GM23338 (cell line): ENCODE data around the gene NRXN2. TPM values are rescaled to one million over a fixed set of nuclear protein-coding genes. Genes with fewer than 3 reads are reported as not detected.

ENCODE experiments used
- ATAC-seq: fragments of 200-7000 bp; cut with Tn5 transposase; 3 replicates; pipeline ENCODE4 v1.9.1; 2020
- DNase-seq: peaks from one replicate; pipeline ENCODE4 v3.0.0-alpha.2; 2015; ENCODE audit warnings: low spot score
- H2AFZ ChIP-seq: fragments of 200-600 bp; sonication (generic); 2 replicates; pipeline ENCODE4 v1.8.0; 2016; ENCODE audit warnings: antibody characterized with exemption, mild to moderate bottlenecking, moderate library complexity
- H3F3A ChIP-seq: fragments of 200-600 bp; sonication (generic); replicated peaks from 2 replicates; pipeline ENCODE4 v1.8.0; 2017; ENCODE audit warnings: antibody characterized with exemption, mixed run types, low read depth
- H3K27ac ChIP-seq: fragments of 200-600 bp; sonication (generic); 2 replicates; pipeline ENCODE4 v1.6.1; 2016; ENCODE audit warnings: low read depth
- H3K27me3 ChIP-seq: fragments of 200-600 bp; sonication (generic); 2 replicates; pipeline ENCODE4 v1.8.0; 2016; ENCODE audit warnings: mild to moderate bottlenecking, mixed run types, moderate library complexity; ENCODE audit not compliant: insufficient read depth
- H3K36me3 ChIP-seq: fragments of 200-600 bp; sonication (generic); 2 replicates; pipeline ENCODE4 v1.8.0; 2016; ENCODE audit warnings: mild to moderate bottlenecking; ENCODE audit not compliant: insufficient read depth
- H3K4me1 ChIP-seq: fragments of 200-600 bp; sonication (generic); 2 replicates; pipeline ENCODE4 v1.8.0; 2016; ENCODE audit warnings: mild to moderate bottlenecking, moderate library complexity; ENCODE audit not compliant: insufficient read depth
- H3K4me2 ChIP-seq: fragments of 200-600 bp; sonication (generic); 2 replicates; pipeline ENCODE4 v1.7.1; 2017; ENCODE audit warnings: mixed run types
- H3K4me3 ChIP-seq: fragments of 200-600 bp; sonication (generic); 2 replicates; pipeline ENCODE4 v1.6.1; 2016; ENCODE audit warnings: mixed run types
- H3K79me2 ChIP-seq: fragments of 200-600 bp; sonication (generic); replicated peaks from 2 replicates; pipeline ENCODE4 v1.8.0; 2017; ENCODE audit warnings: mild to moderate bottlenecking; ENCODE audit not compliant: insufficient read depth
- H3K9me2 ChIP-seq: fragments of 200-600 bp; sonication (generic); 2 replicates; pipeline ENCODE4 v1.8.0; 2017; ENCODE audit not compliant: insufficient read depth
- H4K20me1 ChIP-seq: fragments of 200-600 bp; sonication (generic); replicated peaks from 2 replicates; pipeline ENCODE4 v1.8.0; 2017; ENCODE audit warnings: mild to moderate bottlenecking; ENCODE audit not compliant: insufficient read depth
- H3K27ac Mint-ChIP-seq: 2 replicates; pipeline ENCODE4 v1.8.0; 2020; ENCODE audit warnings: inconsistent platforms, mild to moderate bottlenecking, moderate library complexity, mixed read lengths
- H3K27me3 Mint-ChIP-seq: 3 replicates; pipeline ENCODE4 v1.8.0; 2022; ENCODE audit warnings: low read depth, mild to moderate bottlenecking, moderate library complexity, mixed read lengths, inconsistent platforms; ENCODE audit not compliant: insufficient read depth, poor library complexity
- H3K36me3 Mint-ChIP-seq: 3 replicates; pipeline ENCODE4 v1.8.0; 2021; ENCODE audit warnings: low read depth, mild to moderate bottlenecking, inconsistent platforms, moderate library complexity, mixed read lengths
- H3K4me1 Mint-ChIP-seq: 3 replicates; pipeline ENCODE4 v1.8.0; 2020; ENCODE audit warnings: mild to moderate bottlenecking, inconsistent platforms, mixed read lengths
- H3K4me3 Mint-ChIP-seq: 3 replicates; pipeline ENCODE4 v1.8.0; 2021; ENCODE audit warnings: moderate library complexity, mild to moderate bottlenecking, inconsistent platforms, mixed read lengths
- H3K9me3 Mint-ChIP-seq: 3 replicates; pipeline ENCODE4 v1.8.0; 2020; ENCODE audit warnings: moderate library complexity, mild to moderate bottlenecking, inconsistent platforms, mixed read lengths
- CREB1 ChIP-seq: fragments of 250-450 bp; sonication (Bioruptor Pico); IDR thresholded peaks from 2 replicates; pipeline ENCODE4 v1.5.0; 2020; ENCODE audit warnings: low read depth, mild to moderate bottlenecking, moderate library complexity
- EZH2 ChIP-seq: fragments of 200-600 bp; sonication (generic); IDR thresholded peaks from one replicate; pipeline ENCODE4 v1.8.0; 2017; ENCODE audit warnings: antibody characterized with exemption, mild to moderate bottlenecking, low read depth; ENCODE audit not compliant: unreplicated experiment
- EZH2phosphoT487 ChIP-seq: fragments of 200-600 bp; sonication (generic); IDR thresholded peaks from one replicate; pipeline ENCODE4 v1.8.1; 2018; ENCODE audit warnings: antibody characterized with exemption; ENCODE audit not compliant: unreplicated experiment
- JUNB ChIP-seq: IDR thresholded peaks from one replicate; pipeline ENCODE4 v1.6.1; 2016; ENCODE audit warnings: antibody characterized with exemption; ENCODE audit not compliant: unreplicated experiment
- NANOG ChIP-seq: IDR thresholded peaks from 2 replicates; pipeline ENCODE4 v1.6.1; 2016; ENCODE audit warnings: antibody characterized with exemption, borderline replicate concordance
- POLR2AphosphoS5 ChIP-seq: IDR thresholded peaks from 2 replicates; pipeline ENCODE4 v1.6.1; 2016; ENCODE audit warnings: antibody characterized with exemption, low read depth
- STAT1 ChIP-seq: IDR thresholded peaks from one replicate; pipeline ENCODE4 v1.6.1; 2016; ENCODE audit warnings: antibody characterized with exemption; ENCODE audit not compliant: unreplicated experiment
- ZNF114 ChIP-seq: fragments of 250-450 bp; sonication (Bioruptor Pico); IDR thresholded peaks from 2 replicates; pipeline ENCODE4 v1.5.0; 2020; ENCODE audit warnings: mild to moderate bottlenecking, moderate library complexity
- ZNF331 ChIP-seq: fragments of 250-450 bp; sonication (Bioruptor Pico); IDR thresholded peaks from 2 replicates; pipeline ENCODE4 v1.5.0; 2020; ENCODE audit warnings: low read depth, mild to moderate bottlenecking, moderate library complexity
- polyA plus RNA-seq: library from polyadenylated mRNA; unstranded; fragments of >200 nt; fragmentation: Nextera tagmentation; extraction: Ambion mirVana; gene quantifications from 2 replicates; pipeline ENCODE4 v1.2.1, GENCODE V29; 2016
- total RNA-seq: library from RNA; depleted of rRNA; stranded (reverse); fragments of >200 nt; shearing (Covaris generic); gene quantifications from 2 replicates; pipeline ENCODE4 v1.2.3, GENCODE V29; 2014
- TF ChIP-seq, protein P1 (sequence below), 2 experiments: fragments of 200-600 bp in 1 of 2; sonication (generic) in 1 of 2; conservative IDR thresholded peaks; 2 replicates each; pipeline versions ENCODE4 v1.5.1 to v1.6.1; 2016 to 2017; ENCODE audit warnings: antibody characterized with exemption in 2 of 2, low read depth in 2 of 2, mild to moderate bottlenecking in 2 of 2, moderate library complexity in 1 of 2
- TF ChIP-seq, protein P2 (sequence below): fragments of 250-450 bp; sonication (Bioruptor Pico); IDR thresholded peaks from 2 replicates; pipeline ENCODE4 v1.5.0; 2020; ENCODE audit warnings: mild to moderate bottlenecking, moderate library complexity

NRXN2 gene
- total and polyA plus RNA-seq, 2 experiments from 2014 or later = 3.4 to 17.0 TPM

DNA sequence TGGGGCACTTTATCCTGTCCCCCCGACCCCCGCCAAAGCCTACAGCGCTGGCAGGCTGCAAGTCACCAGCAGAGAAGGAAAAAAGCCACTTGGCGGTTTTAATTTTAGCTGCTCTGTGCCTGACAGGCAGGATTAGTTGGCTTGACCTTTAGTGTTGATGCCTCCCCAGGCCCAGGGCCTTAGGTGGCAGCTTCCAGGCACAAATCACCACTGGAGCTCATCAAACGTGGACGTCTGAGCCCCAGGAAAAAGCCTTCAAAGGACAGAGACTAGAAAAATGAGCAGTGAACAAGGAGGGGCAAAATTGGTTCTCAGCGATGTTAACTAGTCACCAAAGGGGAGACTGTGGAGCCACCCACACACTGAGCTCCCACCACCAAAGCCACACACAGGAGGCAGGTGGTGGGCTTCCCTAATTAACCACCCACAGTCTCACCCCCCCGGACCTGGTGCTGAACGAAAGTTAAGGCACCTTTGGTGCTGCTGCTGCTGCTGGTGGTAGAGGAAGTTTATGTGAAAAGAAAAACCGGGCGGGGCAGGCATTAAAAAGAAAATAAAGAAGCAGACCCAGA is 41.1 kb upstream of the NRXN2 start (continued):
- TF ChIP-seq, protein P1, sequence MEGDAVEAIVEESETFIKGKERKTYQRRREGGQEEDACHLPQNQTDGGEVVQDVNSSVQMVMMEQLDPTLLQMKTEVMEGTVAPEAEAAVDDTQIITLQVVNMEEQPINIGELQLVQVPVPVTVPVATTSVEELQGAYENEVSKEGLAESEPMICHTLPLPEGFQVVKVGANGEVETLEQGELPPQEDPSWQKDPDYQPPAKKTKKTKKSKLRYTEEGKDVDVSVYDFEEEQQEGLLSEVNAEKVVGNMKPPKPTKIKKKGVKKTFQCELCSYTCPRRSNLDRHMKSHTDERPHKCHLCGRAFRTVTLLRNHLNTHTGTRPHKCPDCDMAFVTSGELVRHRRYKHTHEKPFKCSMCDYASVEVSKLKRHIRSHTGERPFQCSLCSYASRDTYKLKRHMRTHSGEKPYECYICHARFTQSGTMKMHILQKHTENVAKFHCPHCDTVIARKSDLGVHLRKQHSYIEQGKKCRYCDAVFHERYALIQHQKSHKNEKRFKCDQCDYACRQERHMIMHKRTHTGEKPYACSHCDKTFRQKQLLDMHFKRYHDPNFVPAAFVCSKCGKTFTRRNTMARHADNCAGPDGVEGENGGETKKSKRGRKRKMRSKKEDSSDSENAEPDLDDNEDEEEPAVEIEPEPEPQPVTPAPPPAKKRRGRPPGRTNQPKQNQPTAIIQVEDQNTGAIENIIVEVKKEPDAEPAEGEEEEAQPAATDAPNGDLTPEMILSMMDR (conservative IDR thresholded peaks at IDR 0.05; ENCODE audit: low read depth in 2 of 2) = no peak
- TF ChIP-seq, protein P2, sequence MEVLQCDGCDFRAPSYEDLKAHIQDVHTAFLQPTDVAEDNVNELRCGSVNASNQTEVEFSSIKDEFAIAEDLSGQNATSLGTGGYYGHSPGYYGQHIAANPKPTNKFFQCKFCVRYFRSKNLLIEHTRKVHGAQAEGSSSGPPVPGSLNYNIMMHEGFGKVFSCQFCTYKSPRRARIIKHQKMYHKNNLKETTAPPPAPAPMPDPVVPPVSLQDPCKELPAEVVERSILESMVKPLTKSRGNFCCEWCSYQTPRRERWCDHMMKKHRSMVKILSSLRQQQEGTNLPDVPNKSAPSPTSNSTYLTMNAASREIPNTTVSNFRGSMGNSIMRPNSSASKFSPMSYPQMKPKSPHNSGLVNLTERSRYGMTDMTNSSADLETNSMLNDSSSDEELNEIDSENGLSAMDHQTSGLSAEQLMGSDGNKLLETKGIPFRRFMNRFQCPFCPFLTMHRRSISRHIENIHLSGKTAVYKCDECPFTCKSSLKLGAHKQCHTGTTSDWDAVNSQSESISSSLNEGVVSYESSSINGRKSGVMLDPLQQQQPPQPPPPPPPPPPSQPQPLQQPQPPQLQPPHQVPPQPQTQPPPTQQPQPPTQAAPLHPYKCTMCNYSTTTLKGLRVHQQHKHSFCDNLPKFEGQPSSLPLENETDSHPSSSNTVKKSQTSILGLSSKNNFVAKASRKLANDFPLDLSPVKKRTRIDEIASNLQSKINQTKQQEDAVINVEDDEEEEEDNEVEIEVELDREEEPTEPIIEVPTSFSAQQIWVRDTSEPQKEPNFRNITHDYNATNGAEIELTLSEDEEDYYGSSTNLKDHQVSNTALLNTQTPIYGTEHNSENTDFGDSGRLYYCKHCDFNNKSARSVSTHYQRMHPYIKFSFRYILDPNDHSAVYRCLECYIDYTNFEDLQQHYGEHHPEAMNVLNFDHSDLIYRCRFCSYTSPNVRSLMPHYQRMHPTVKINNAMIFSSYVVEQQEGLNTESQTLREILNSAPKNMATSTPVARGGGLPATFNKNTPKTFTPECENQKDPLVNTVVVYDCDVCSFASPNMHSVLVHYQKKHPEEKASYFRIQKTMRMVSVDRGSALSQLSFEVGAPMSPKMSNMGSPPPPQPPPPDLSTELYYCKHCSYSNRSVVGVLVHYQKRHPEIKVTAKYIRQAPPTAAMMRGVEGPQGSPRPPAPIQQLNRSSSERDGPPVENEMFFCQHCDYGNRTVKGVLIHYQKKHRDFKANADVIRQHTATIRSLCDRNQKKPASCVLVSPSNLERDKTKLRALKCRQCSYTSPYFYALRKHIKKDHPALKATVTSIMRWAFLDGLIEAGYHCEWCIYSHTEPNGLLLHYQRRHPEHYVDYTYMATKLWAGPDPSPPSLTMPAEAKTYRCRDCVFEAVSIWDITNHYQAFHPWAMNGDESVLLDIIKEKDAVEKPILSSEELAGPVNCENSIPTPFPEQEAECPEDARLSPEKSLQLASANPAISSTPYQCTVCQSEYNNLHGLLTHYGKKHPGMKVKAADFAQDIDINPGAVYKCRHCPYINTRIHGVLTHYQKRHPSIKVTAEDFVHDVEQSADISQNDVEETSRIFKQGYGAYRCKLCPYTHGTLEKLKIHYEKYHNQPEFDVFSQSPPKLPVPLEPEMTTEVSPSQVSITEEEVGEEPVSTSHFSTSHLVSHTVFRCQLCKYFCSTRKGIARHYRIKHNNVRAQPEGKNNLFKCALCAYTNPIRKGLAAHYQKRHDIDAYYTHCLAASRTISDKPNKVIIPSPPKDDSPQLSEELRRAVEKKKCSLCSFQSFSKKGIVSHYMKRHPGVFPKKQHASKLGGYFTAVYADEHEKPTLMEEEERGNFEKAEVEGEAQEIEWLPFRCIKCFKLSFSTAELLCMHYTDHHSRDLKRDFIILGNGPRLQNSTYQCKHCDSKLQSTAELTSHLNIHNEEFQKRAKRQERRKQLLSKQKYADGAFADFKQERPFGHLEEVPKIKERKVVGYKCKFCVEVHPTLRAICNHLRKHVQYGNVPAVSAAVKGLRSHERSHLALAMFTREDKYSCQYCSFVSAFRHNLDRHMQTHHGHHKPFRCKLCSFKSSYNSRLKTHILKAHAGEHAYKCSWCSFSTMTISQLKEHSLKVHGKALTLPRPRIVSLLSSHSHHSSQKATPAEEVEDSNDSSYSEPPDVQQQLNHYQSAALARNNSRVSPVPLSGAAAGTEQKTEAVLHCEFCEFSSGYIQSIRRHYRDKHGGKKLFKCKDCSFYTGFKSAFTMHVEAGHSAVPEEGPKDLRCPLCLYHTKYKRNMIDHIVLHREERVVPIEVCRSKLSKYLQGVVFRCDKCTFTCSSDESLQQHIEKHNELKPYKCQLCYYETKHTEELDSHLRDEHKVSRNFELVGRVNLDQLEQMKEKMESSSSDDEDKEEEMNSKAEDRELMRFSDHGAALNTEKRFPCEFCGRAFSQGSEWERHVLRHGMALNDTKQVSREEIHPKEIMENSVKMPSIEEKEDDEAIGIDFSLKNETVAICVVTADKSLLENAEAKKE (CRISPR knock-in tag) = no peak
- no peak for TF ChIP-seq EZH2phosphoT487

DNA sequence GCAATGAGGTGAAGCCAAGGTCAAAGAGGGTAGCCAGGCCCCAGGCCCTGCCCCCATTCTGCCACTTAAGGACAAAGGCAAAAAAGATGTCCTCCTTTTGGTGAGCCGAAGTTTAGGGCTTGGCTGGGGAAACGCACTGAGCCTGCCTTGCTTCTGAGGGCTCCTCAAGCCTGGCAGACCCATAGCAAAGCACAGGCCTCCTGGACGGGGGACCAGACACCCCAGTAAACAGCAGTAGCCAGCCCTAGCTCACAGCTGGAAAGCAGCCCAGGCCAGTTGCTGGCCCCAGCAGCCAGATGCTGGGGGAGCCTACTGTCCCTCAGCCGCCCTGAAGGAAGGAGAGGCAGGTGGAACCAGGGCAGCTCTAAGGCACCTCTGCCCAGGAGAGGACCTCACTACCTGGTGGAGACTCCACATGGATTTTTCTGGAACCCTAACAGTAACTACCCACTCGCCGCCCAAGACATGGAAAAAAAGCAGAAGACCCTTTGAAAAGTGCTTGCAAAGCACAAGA is 40.6 kb upstream of the NRXN2 start:
- ATAC-seq (peak; percentile 0), DNase-seq (peak; percentile 52)
- peaks cover 66% of the 10 kb centered on the region for H3K4me1 ChIP-seq
- H3K4me3 Mint-ChIP-seq = peak overlapping the region; percentile 51; the same call in 2 of the 3 replicates
- H3K27ac Mint-ChIP-seq = peak overlapping the region; percentile 93
- H3K27ac ChIP-seq = peak overlapping the region; percentile 96
- no peaks in the 10 kb centered on the region for H3K9me2 ChIP-seq
- H3K36me3 ChIP-seq = peaks cover 25% of the 10 kb centered on the region
- no peak overlapping the region for H2AFZ ChIP-seq
- no peaks in the 10 kb centered on the region; the same call in 1 of the 3 replicates for H3K9me3 Mint-ChIP-seq
- H3K4me3 ChIP-seq = peak overlapping the region; percentile 40
- H3K36me3 Mint-ChIP-seq = peaks cover 60% of the 10 kb centered on the region
- H3K4me2 ChIP-seq = peak overlapping the region; percentile 76
- H4K20me1 ChIP-seq = peaks cover 28% of the 10 kb centered on the region
- peaks cover 47% of the 10 kb centered on the region for H3K27me3 Mint-ChIP-seq
- H3K27me3 ChIP-seq = no peaks in the 10 kb centered on the region
- H3K79me2 ChIP-seq = peaks cover 15% of the 10 kb centered on the region; the same call in 1 of the 2 replicates
- peaks cover 67% of the 10 kb centered on the region for H3F3A ChIP-seq
- H3K4me1 Mint-ChIP-seq = peaks cover 91% of the 10 kb centered on the region
- TF ChIP-seq JUNB (no peak), EZH2 (no peak), EZH2phosphoT487 (no peak), ZNF331 (no peak), NANOG (no peak), STAT1 (no peak), CREB1 (no peak), POLR2AphosphoS5 (no peak), ZNF114 (CRISPR knock-in tag) (no peak)
- TF ChIP-seq, protein P1 (conservative IDR thresholded peaks at IDR 0.05; ENCODE audit: low read depth in 2 of 2) = no peak
